Motor neuron (in vitro differentiated cells): Measurements from ENCODE around the gene SNCG. TPM values are rescaled to one million over a fixed set of nuclear protein-coding genes. Genes with fewer than 3 reads are reported as not detected.
"Not testable (repeated sequence)": the region's sequence is repeated elsewhere in the genome, so short reads cannot be mapped to it uniquely, and the experiment has no call there.

Experiments used
- ATAC-seq, 8 experiments: fragments of 200-7000 bp; cut with Tn5 transposase; replicated peaks in 6 of 8; 2 replicates each; pipeline ENCODE4 v1.8.0; 2021; ENCODE audit warnings: mild to moderate bottlenecking in 8 of 8, moderate library complexity in 8 of 8
- H3K27ac ChIP-seq, 2 donors: fragments of 250-450 bp; sonication (Bioruptor Pico); 2 replicates each; pipeline ENCODE4 v1.9.0; 2021; ENCODE audit warnings: antibody characterized with exemption in 2 of 2, mild to moderate bottlenecking in 2 of 2, moderate library complexity in 1 of 2
- H3K4me1 ChIP-seq, 2 donors: fragments of 250-450 bp; sonication (Bioruptor Pico); replicated peaks in 1 of 2; 2 replicates each; pipeline ENCODE4 v1.6.1; 2021; ENCODE audit warnings: antibody characterized with exemption in 2 of 2, mild to moderate bottlenecking in 2 of 2, moderate library complexity in 1 of 2
- H3K4me3 ChIP-seq, 5 donors: fragments of 250-450 bp; sonication (Bioruptor Pico); 2 replicates each; pipeline ENCODE4 v1.9.0; 2021; ENCODE audit warnings: antibody characterized with exemption in 5 of 5, mild to moderate bottlenecking in 5 of 5, moderate library complexity in 4 of 5
- WGBS, 10 experiments: fragments of 450-650 bp; shearing (Covaris generic); methylation state at CpG; one replicate each; pipeline ENCODE4 v1.0.0; 2022; 5-methylcytosine and 5-hydroxymethylcytosine counted together
- in situ Hi-C, 9 experiments: fragments of 400-800 bp; cut with MboI; loops; one replicate each; pipeline ENCODE4 v1.15.0; 2021; ENCODE audit warnings: low sequenced_read_pairs in 9 of 9, low pct_unique_long_range_greater_than_20kb in 2 of 9; ENCODE audit not compliant: unreplicated experiment in 9 of 9
- total RNA-seq, 8 experiments: library from RNA; unstranded; fragments of 300-600 nt; gene quantifications; 2 replicates each; pipeline versions ENCODE4 v1.2.3 to v1.2.4, GENCODE V29; 2022

The SNCG gene
- total RNA-seq, 8 experiments from 2014 or later: 86.6 to 946 (median 637) TPM

- ATAC-seq, in situ Hi-C loops: not testable (repeated sequence)
- WGBS, 10 experiments: 83 to 100% (median 85%) methylated on average over 1 to 4 of the region's 18 CpGs; no CpG with 5 or more reads in 7 of the 10 experiments
These were observed 50.8 kb downstream of the SNCG start for GRCh38 chr10:87009134-87009696.

More at GRCh38 chr10:87009134-87009696, 50.8 kb downstream of the SNCG start:
- not testable (repeated sequence) for H3K4me3 ChIP-seq, H3K4me1 ChIP-seq, H3K27ac ChIP-seq

Other genes with a start within 250 kb of the SNCG start
- 10 to 100 TPM; 15.8 to 44.1 (median 27.9) TPM for gene BMPR1A, start 202.0 kb upstream of the SNCG start, total RNA-seq
- 10 to 100 TPM in 2 of 8 experiments, 1 to 10 TPM in 5, under 1 TPM in 1; 0.86 to 26.6 (median 3.0) TPM for gene MMRN2, start 984 bp upstream of the SNCG start, total RNA-seq
- gene ADIRF, start 9.9 kb downstream of the SNCG start, total RNA-seq: 10 to 100 TPM in 1 of 8 experiments, 1 to 10 TPM in 4, under 1 TPM in 2, not detected in 1; 0.49 to 63.7 (median 1.2) TPM
- gene FAM25A, start 61.7 kb downstream of the SNCG start, total RNA-seq: not detected
- 100 to 1,000 TPM in 4 of 8 experiments, 10 to 100 TPM in 4; 70.2 to 310 (median 102) TPM for gene GLUD1, start 136.2 kb downstream of the SNCG start, total RNA-seq
- 10 to 100 TPM; 12.5 to 37.2 (median 18.3) TPM for gene SHLD2, start 136.6 kb downstream of the SNCG start, total RNA-seq